NT2/D1 (cell line): ENCODE measurements around the gene SLC34A3.

Experiments
- SUZ12 ChIP-seq: IDR thresholded peaks from 2 replicates; pipeline ENCODE4 v1.6.1; 2011; ENCODE audit not compliant: insufficient read length, insufficient read depth; ENCODE audit errors: extremely low read depth
- YY1 ChIP-seq: IDR thresholded peaks from 2 replicates; pipeline ENCODE4 v1.6.1; 2011; ENCODE audit not compliant: insufficient read length, insufficient read depth
- ZNF274 ChIP-seq: IDR thresholded peaks from 2 replicates; pipeline ENCODE4 v1.6.1; 2011; ENCODE audit warnings: mild to moderate bottlenecking, low read depth, low read length

- TF ChIP-seq ZNF274 (no peak), YY1 (no peak), SUZ12 (no peak)
Measured at GRCh38 chr9:137233143-137233980, 2.7 kb downstream of the SLC34A3 start.
